Stimulated activated CD4-positive, alpha-beta T cell treated with anti-CD3 and anti-CD28 coated beads, Interleukin-12 subunit alpha, Interleukin-12 subunit beta, amount 100 ng/mL, for 48 hours (primary cell): ENCODE measurements around the gene FRMD7.

Source experiments
- DNase-seq, 3 donors: peaks; one replicate each; pipeline ENCODE4 v3.0.0-alpha.2; 2020; ENCODE audit warnings: low read depth in 2 of 3, low spot score in 1 of 3

Gene FRMD7

DNA sequence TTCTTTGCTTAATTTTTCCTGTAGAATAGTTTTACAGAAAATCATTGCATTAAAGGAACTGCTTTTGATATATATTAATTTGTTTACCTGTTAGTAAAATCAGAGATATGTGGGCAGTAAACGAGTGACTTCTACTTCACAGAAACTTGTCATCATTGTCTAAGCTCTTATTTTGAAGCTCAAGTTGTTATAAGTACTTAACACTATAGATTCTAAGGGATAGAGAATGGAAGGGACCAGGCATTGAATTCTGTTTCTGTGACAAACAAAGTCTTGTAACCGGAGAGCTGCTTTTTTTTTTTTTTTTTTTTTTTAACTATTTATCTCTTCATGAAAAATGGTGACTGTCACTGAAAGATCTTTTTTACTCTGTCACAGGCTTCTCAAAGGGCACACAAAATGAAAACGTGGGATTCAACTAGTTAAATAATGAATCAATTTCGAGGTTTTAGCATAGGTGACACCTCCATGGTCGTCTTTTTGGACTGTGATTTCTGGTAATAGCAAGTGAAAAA is 90.3 kb downstream of the FRMD7 start:
- DNase-seq: no peak

GRCh38 chrX:132034648-132035047 is 93.2 kb downstream of the FRMD7 start:
- DNase-seq: no peak

DNA sequence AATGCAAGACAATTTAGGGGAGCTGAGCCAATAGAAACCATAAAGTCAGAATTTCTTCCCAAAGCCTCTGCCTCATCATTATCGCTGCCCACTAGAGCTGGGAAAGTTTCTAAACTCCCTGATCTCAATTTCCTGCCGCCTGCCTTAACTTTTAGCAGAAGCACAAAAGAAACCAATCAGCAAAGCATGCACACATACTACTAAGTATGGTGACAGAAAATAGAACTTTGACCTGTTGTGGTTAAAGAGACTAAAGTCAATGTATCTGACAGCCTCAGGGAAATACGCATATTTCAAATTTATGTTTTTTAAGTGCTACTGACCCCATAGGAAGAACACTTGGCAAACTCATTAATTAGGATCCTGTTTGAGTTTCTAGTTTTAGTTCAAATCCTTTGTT is 94.7 kb downstream of the FRMD7 start:
- DNase-seq: no peak

GRCh38 chrX:132031867-132032266 is 96.0 kb downstream of the FRMD7 start:
- no peak for DNase-seq

DNA sequence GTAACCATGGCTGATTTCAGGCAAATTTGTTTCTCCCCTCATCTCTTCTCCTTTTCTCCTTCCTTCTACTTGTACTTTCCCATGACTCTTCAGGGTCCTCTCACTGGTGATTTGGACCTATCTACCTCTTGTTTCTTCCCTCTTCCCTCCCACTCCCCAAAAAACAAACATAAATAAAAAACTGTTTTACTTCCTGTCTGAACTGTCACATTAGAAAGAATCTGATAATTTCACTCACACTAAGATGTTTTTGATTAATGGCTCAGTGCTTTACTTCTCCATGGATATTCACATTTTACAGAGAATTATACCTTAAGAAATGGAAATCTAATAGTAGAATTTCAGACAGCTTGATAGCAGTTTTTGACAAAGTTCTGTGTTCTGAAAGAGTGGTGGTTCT is 97.6 kb downstream of the FRMD7 start:
- no peak for DNase-seq
